HG02623 (cell line): Measurements from ENCODE around the gene KCNIP4.

Experiments
- ATAC-seq: cut with Tn5 transposase; IDR thresholded peaks from one replicate; pipeline ENCODE4 v1.9.1; 2021; ENCODE audit warnings: moderate library complexity; ENCODE audit not compliant: unreplicated experiment

The KCNIP4 gene

GRCh38 chr4:21901831-21902230 is 46.7 kb downstream of the KCNIP4 start:
- no peak for ATAC-seq

GRCh38 chr4:21901281-21901680 is 47.3 kb downstream of the KCNIP4 start:
- no peak for ATAC-seq

GRCh38 chr4:21900211-21900610 is 48.4 kb downstream of the KCNIP4 start:
- ATAC-seq: no peak

GRCh38 chr4:21898101-21898500 is 50.5 kb downstream of the KCNIP4 start:
- ATAC-seq: no peak

DNA sequence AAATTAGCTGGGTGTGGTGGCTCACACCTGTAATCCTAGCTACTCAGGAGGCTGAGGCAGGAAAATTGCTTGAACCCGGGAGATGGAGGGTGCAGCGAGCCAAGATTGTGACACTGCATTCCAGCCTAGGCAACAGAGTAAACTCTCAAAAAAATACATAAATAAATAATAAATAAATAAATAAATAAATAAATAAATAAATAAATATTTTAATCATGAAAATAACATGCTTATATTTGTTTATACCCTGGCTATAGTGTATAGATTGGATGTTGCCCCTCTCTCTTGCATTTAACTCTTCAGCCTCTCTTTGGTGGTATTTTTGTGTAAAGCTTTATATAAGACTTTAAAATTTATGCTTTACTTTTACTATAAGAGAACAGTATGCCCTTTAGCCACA is 51.8 kb downstream of the KCNIP4 start:
- ATAC-seq: no peak

GRCh38 chr4:21893136-21893535 is 55.4 kb downstream of the KCNIP4 start:
- no peak for ATAC-seq

DNA sequence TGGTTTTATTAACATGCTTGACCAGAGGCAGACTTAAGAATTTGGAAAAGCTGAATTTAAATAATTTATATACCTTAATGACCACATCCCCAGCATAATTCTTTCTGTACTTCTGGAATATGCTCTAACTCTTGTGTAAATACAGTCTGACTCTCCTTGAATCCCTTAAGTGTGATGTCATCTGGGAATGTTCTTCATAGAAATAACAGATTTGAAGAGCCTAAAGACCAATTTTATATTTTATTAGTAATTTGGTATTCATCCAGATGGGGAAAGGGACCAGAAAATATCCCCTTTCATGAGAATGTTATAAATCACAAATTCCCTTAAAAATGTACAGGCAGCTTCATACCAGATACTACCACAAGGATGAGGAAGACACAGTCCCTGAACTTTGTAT is 58.3 kb downstream of the KCNIP4 start:
- ATAC-seq: no peak

DNA sequence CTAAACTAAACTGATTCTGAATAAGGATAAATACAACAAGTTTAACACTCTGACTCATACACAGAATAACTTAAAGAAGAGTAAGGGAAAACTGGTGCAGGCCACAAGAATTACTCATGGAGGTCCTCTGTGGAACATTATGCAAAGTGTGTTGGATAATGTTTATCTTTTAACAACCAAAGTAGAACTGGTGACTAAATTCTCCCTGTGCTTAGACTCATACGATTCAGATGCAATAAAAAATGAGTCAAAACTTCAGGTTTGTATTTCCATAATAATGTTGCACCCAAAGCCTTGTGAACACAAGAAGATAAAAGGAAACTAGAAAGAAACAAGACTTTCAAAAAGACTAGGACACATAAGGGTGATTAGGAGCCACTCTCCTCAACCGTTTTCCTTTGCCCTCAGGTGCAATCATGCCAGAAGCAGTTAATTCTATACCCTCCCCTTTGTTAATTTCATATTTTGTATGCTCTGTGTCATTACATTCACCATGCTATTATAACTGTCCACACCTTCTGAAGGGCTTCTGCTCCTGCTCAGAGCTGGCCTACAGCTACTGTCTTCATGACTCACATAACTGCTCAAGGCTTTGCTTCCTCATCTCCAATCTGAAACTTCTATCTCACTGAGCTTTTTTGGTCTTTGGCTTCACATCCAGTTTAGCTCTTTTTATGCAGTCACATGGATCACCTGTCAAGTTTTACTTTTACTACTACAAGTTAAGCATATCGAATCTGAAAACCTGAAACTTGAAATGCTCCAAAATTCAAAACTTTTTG is 60.2 kb downstream of the KCNIP4 start:
- peak; percentile 68 for ATAC-seq

GRCh38 chr4:21887481-21887880 is 61.1 kb downstream of the KCNIP4 start:
- ATAC-seq: no peak

- no peak for ATAC-seq
Observed at GRCh38 chr4:21885770-21886169, 62.8 kb downstream of the KCNIP4 start.

GRCh38 chr4:21885241-21885640 is 63.3 kb downstream of the KCNIP4 start:
- no peak for ATAC-seq

DNA sequence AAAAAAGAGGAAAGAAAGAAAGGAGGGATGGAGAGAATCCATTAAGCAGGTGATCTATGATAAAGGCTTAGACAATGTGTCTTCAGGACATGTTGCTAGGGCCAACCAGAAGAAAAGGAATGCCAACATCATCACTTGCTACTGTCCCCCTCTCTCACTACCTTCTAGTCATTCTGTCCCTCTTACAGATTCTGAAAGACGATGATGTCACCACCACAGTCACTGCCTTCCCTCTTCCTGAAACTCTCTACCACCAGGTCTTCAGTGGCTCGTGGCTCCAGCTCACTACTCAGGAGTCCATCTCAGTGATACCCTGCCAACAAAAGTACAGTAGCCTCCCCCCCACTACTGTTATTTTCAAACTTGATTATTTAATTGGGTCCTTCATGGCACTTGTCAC is 64.0 kb downstream of the KCNIP4 start:
- no peak for ATAC-seq

DNA sequence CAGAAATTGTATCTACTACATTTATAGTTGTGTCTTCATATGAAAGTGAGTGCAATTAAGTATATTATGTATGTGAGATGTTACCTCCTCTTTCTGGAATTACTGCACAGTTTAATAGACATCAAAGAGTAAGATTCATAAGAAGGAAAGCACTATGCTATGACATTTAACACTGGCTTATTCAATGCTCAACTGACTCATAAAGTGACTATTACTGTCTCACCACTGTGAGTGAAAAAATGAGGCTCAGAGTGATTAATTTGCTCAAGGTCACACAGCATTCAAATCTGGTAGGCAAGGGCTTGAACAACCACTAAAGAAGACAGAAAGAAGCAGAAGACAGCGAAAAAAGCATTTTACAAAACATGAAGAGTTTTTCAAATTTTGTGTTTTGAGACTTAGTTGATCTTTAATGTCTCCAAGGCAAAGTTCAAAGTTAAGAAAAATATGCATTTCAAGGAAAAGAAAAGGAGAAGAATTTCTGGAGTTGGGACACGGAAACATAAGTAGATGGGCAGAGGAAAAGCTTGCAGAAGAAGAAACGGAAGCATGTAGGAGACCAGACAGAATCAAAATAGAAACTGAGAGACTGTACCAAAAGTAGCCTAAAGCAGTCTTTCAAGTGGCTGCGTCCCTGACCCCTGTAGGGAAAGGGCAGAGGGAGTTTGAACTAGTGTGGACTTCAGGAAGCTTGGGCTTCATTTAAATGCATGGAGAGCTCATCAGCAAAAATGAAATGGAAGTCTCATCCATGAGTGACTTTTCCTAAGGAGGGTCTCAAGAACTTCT is 66.3 kb downstream of the KCNIP4 start:
- ATAC-seq: no peak

GRCh38 chr4:21879187-21879586 is 69.4 kb downstream of the KCNIP4 start:
- no peak for ATAC-seq

DNA sequence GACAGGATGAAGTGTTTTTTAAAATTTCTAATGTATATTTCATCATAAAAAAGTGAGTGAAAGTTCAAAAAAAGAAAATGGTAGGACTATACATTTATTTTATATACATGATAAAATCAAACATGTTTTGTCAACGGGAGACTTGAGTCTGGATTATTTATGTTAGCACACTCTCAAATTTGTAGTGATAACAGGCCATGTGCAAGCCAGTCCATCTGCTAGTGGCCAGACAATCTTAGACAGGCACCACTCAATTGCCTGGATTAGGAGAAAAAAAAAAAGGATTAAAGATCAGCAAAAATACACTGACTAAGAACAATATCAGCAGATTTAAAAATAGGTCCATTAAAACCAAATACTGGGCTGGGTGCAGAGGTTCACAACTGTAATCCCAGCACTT is 71.9 kb downstream of the KCNIP4 start:
- ATAC-seq: no peak

- ATAC-seq: no peak
Observed at GRCh38 chr4:21873145-21873544, 75.4 kb downstream of the KCNIP4 start.

DNA sequence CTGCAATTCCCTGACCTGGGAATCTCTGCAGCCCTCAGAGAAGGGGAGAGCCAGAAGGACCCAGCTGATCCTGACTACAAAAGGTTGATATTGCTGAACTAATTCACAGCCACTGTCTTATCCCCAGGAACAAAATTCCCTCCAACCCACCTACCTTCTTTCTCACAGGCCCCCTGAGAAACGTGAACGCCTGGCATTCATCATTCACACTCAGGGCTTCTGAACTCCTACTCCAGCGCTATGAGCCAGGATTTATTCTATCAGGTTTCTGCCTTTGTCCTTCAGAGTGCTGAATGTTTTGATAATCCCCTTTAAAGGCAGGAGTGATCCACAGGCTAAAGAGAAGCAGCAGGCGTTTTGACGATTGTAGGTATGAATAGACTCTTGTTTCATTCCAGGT is 76.5 kb downstream of the KCNIP4 start:
- ATAC-seq: no peak

DNA sequence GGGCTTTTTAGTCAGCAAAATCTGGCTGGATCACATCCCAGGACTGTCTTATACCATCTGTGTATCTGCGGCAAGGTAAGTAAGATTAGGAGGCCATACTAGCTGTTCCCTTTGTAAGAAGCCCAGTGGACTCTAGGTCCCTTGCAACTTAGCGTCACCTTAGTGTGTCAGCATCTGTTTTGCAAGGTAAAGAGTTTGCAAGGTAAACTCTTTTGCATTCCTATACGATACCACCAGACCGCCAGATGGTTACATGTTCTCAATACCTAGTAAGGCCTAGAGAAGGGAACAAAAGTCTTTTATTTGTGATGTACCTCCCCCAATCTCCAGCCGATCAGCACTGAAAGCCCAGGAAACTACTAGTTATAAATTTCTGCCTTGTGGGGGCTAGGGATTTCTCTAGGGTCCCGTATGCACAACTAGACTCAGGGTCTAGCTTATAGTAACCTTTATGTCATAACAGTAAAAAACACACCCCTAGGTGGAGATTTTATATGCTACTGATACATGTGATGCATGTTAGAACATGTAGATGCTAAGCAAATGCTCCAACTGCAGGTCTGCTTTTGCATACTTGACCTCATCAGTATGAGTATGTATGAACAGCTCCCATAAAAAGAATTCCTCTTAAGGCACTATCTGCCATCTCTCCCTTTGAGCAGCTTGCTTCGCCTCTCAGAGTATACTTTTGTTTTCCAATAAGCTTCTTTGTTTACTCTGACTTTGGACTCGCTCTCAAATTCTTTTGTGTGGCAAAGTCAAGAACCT is 78.4 kb downstream of the KCNIP4 start:
- no peak for ATAC-seq

GRCh38 chr4:21864686-21865085 is 83.9 kb downstream of the KCNIP4 start:
- no peak for ATAC-seq

- no peak for ATAC-seq
Observed at GRCh38 chr4:21862917-21863316, 85.7 kb downstream of the KCNIP4 start.

GRCh38 chr4:21858971-21859370 is 89.6 kb downstream of the KCNIP4 start:
- no peak for ATAC-seq

DNA sequence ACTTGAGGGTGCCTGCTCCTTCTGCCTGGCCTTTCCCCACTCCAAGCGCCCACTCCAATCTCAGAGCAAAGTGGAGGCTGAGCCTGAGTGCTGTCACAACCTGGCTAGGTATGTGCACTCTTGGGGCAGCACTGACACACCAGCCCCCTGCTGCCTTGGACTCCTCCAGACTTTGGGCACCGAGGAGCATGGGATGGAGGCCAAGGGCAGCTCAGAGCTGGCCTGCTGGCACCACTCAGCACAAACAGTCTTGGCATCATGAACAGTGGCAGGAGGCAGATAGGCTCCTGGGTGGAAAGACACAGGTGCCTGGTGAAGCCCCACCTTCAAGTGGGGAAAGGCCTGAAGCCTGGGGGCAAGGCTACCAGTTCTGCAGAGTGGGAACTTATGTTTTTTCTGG is 91.8 kb downstream of the KCNIP4 start:
- ATAC-seq: no peak
